ENCODE data around the gene MCHR1.
"Not testable (repeated sequence)": the region's sequence is repeated elsewhere in the genome, so short reads cannot be mapped to it uniquely, and the experiment has no call there.

MCHR1 gene

GRCh38 chr22:40680819-40681183, 1.5 kb downstream of the MCHR1 start:
- DNase-seq: peak in 2 of 10 donors; percentile 66 to 67
- intact Hi-C loops (cut with DNase I): no loop called here

GRCh38 chr22:40681451-40681850, 2.2 kb downstream of the MCHR1 start:
- intact Hi-C loops (cut with DNase I): no loop called here
- peak in 1 of 10 donors; percentile 79 for DNase-seq

- intact Hi-C loops (cut with DNase I): no loop called here
- peak in 1 of 10 donors; percentile 20 for DNase-seq
Measured at GRCh38 chr22:40684728-40685127, 5.4 kb downstream of the MCHR1 start.

GRCh38 chr22:40685406-40685805, 6.1 kb downstream of the MCHR1 start:
- DNase-seq: no peak
- intact Hi-C loops (cut with DNase I): no loop called here

GRCh38 chr22:40687706-40688105, 8.4 kb downstream of the MCHR1 start:
- DNase-seq: no peak
- intact Hi-C loops (cut with DNase I): no loop called here

- DNase-seq: peak in 1 of 10 donors; percentile 44
- intact Hi-C loops (cut with DNase I): no loop called here
Measured at GRCh38 chr22:40690370-40690769, 11.1 kb downstream of the MCHR1 start.

GRCh38 chr22:40691532-40691931, 12.2 kb downstream of the MCHR1 start:
- intact Hi-C loops (cut with DNase I): no loop called here
- DNase-seq: no peak

GRCh38 chr22:40694411-40694810, 15.1 kb downstream of the MCHR1 start:
- intact Hi-C loops (cut with DNase I): no loop called here
- peak in 1 of 10 donors; percentile 39 for DNase-seq

- DNase-seq: peak in 1 of 10 donors; percentile 37
- intact Hi-C loops (cut with DNase I): no loop called here
Measured at GRCh38 chr22:40701274-40701673, 22.0 kb downstream of the MCHR1 start.

GRCh38 chr22:40703174-40703573, 23.9 kb downstream of the MCHR1 start:
- no peak for DNase-seq
- intact Hi-C loops (cut with DNase I): no loop called here

- intact Hi-C loops (cut with DNase I): no loop called here
- no peak for DNase-seq
Measured at GRCh38 chr22:40703736-40704135, 24.5 kb downstream of the MCHR1 start.

- no peak for DNase-seq
- intact Hi-C loops (cut with DNase I): no loop called here
Measured at GRCh38 chr22:40705918-40706682, 26.8 kb downstream of the MCHR1 start.

- intact Hi-C loops (cut with DNase I): no loop called here
- DNase-seq: no peak
Measured at GRCh38 chr22:40707154-40707553, 27.9 kb downstream of the MCHR1 start.

GRCh38 chr22:40708177-40708576, 28.9 kb downstream of the MCHR1 start:
- DNase-seq: peak in 1 of 10 donors; percentile 2
- intact Hi-C loops (cut with DNase I): no loop called here

- intact Hi-C loops (cut with DNase I): no loop called here
- no peak for DNase-seq
Measured at GRCh38 chr22:40709752-40710413, 30.6 kb downstream of the MCHR1 start.

GRCh38 chr22:40712311-40712710, 33.0 kb downstream of the MCHR1 start:
- DNase-seq: no peak
- intact Hi-C loops (cut with DNase I): no loop called here

GRCh38 chr22:40714499-40715337, 35.4 kb downstream of the MCHR1 start:
- intact Hi-C loops (cut with DNase I): no loop called here
- DNase-seq: peak in 7 of 10 donors; percentile 35 to 91 (median 58)

- intact Hi-C loops (cut with DNase I): no loop called here
- no peak for DNase-seq
Measured at GRCh38 chr22:40716116-40716515, 36.8 kb downstream of the MCHR1 start.

- DNase-seq; intact Hi-C loops (cut with DNase I): not testable (repeated sequence)
Measured at GRCh38 chr22:40717657-40718056, 38.4 kb downstream of the MCHR1 start.

GRCh38 chr22:40718250-40719204, 39.2 kb downstream of the MCHR1 start:
- intact Hi-C loops (cut with DNase I): no loop called here
- DNase-seq: no peak
